A549 (cell line): ENCODE measurements around the gene MOB2. TPM values are rescaled to one million over a fixed set of nuclear protein-coding genes. Genes with fewer than 3 reads are reported as not detected.

ENCODE experiments used
- ATAC-seq, 2 experiments: fragments of 200-7000 bp in 1 of 2; fragments of >200 bp in 1 of 2; cut with Nextera tagmentation in 1 of 2; cut with Tn5 transposase in 1 of 2; 3 replicates each; pipeline versions ENCODE4 v1.8.0 to v1.9.1; 2018 to 2020; ENCODE audit warnings: mild to moderate bottlenecking in 1 of 2, moderate library complexity in 1 of 2
- CTCF ChIA-PET: fragments of 300-600 bp; sonication (Branson Sonifier 250); formaldehyde crosslinking; extraction: SDS; loops from one replicate; lab custom pipeline; 2021; ENCODE audit warnings: antibody characterized with exemption, inconsistent platforms; lab: Yijun Ruan, JAX
- POLR2A ChIA-PET: fragments of 350-600 bp; formaldehyde crosslinking; extraction: SDS; loops from one replicate; lab custom pipeline; 2021; ENCODE audit warnings: antibody characterized with exemption, inconsistent platforms; lab: Yijun Ruan, JAX
- DNase-seq, 2 experiments: peaks; one replicate each; pipeline versions ENCODE4 v3.0.0 to v3.0.0-alpha.2; 2011 to 2016; ENCODE audit warnings: low read depth in 1 of 2, low spot score in 1 of 2
- FAIRE-seq: peaks from 2 replicates; lab custom pipeline; 2011; peaks lifted over from hg19 to GRCh38; lab: Jason Lieb, UNC
- H3K27ac ChIP-seq, 2 experiments: fragments of >200 bp; sonication (Bioruptor Twin); formaldehyde crosslinking; 3 replicates each; pipeline ENCODE4 v1.5.1; 2016 to 2017
- H3K4me1 ChIP-seq: fragments of >200 bp; sonication (Bioruptor Twin); formaldehyde crosslinking; 3 replicates; pipeline ENCODE4 v1.6.1; 2016
- H3K4me2 ChIP-seq: fragments of >200 bp; sonication (Bioruptor Twin); formaldehyde crosslinking; 3 replicates; pipeline ENCODE4 v1.6.1; 2016
- H3K4me3 ChIP-seq: fragments of >200 bp; sonication (Bioruptor Twin); formaldehyde crosslinking; 3 replicates; pipeline ENCODE4 v1.5.1; 2016
- H3K9me3 ChIP-seq: fragments of >200 bp; sonication (Bioruptor Twin); formaldehyde crosslinking; 3 replicates; pipeline ENCODE4 v1.6.1; 2016
- ATOH8 ChIP-seq: fragments of 250-450 bp; sonication (Bioruptor Pico); IDR thresholded peaks from 2 replicates; pipeline ENCODE4 v1.5.0; 2020; ENCODE audit warnings: low read depth, mild to moderate bottlenecking, moderate library complexity
- CTCF ChIP-seq: fragments of >200 bp; sonication (Bioruptor Twin); formaldehyde crosslinking; IDR thresholded peaks from 3 replicates; pipeline ENCODE4 v1.5.1; 2016
- EHF ChIP-seq: fragments of 250-450 bp; sonication (Bioruptor Pico); IDR thresholded peaks from 2 replicates; pipeline ENCODE4 v1.5.0; 2020; ENCODE audit warnings: mild to moderate bottlenecking
- FOXS1 ChIP-seq: fragments of 250-450 bp; sonication (Bioruptor Pico); IDR thresholded peaks from 2 replicates; pipeline ENCODE4 v1.5.0; 2020; ENCODE audit warnings: mild to moderate bottlenecking, moderate library complexity
- MAZ ChIP-seq: fragments of 150-350 bp; IDR thresholded peaks from 2 replicates; pipeline ENCODE4 v1.6.1; 2014; ENCODE audit warnings: antibody characterized with exemption, low read depth, low read length, borderline replicate concordance
- MYC ChIP-seq: IDR thresholded peaks from 2 replicates; pipeline ENCODE4 v1.6.1; 2012; ENCODE audit warnings: mild to moderate bottlenecking, inconsistent platforms, low read length, improper control_type of control experiment, borderline replicate concordance
- NFE2L2 ChIP-seq: fragments of 150-350 bp; conservative IDR thresholded peaks from 2 replicates; pipeline ENCODE4 v1.6.1; 2014; ENCODE audit warnings: low read length
- POLR2AphosphoS2 ChIP-seq: conservative IDR thresholded peaks from 2 replicates; pipeline ENCODE4 v1.6.1; 2012; ENCODE audit warnings: low read length, improper control_type of control experiment, inconsistent platforms
- RAD21 ChIP-seq, 2 experiments: fragments of >200 bp in 1 of 2; sonication (Bioruptor Twin) in 1 of 2; formaldehyde crosslinking in 1 of 2; IDR thresholded peaks in 1 of 2; conservative IDR thresholded peaks in 1 of 2; 2 replicates in 1 of 2; 3 replicates in 1 of 2; pipeline ENCODE4 v1.6.1; 2012 to 2018; ENCODE audit warnings: inconsistent platforms in 1 of 2
- RFX5 ChIP-seq: fragments of 450-650 bp; IDR thresholded peaks from 2 replicates; pipeline ENCODE4 v1.7.1; 2014; ENCODE audit warnings: antibody characterized with exemption, mild to moderate bottlenecking, moderate library complexity
- RNF2 ChIP-seq: fragments of 200-600 bp; sonication (generic); IDR thresholded peaks from 2 replicates; pipeline ENCODE4 v1.6.1; 2016; ENCODE audit warnings: low read depth, mild to moderate bottlenecking, antibody characterized with exemption, moderate library complexity, borderline replicate concordance
- SMC3 ChIP-seq: fragments of >200 bp; sonication (Bioruptor Twin); formaldehyde crosslinking; IDR thresholded peaks from 3 replicates; pipeline ENCODE4 v1.6.1; 2018; ENCODE audit warnings: inconsistent platforms
- TP53 ChIP-seq: fragments of 250-450 bp; sonication (Bioruptor Pico); IDR thresholded peaks from 2 replicates; pipeline ENCODE4 v1.5.0; 2021; ENCODE audit warnings: mild to moderate bottlenecking, moderate library complexity
- USF2 ChIP-seq: fragments of 450-650 bp; IDR thresholded peaks from 2 replicates; pipeline ENCODE4 v1.6.1; 2014; ENCODE audit warnings: antibody characterized with exemption
- ZNF302 ChIP-seq: fragments of 250-450 bp; sonication (Bioruptor Pico); IDR thresholded peaks from 2 replicates; pipeline ENCODE4 v1.9.0; 2021; ENCODE audit warnings: inconsistent platforms, mild to moderate bottlenecking, moderate library complexity
- WGBS: methylation state at CpG from one replicate; pipeline ENCODE4 v1.1.6; 2017; ENCODE audit errors: missing lambda C conversion rate; 5-methylcytosine and 5-hydroxymethylcytosine counted together
- polyA plus RNA-seq, 4 experiments: library from polyadenylated mRNA; depleted of rRNA in 3 of 4; stranded (reverse); fragments of >200 nt; fragmentation: RNase III in 1 of 4; extraction: RNeasy Plus Mini Kit Qiagen cat#74134 plus additional on column Dnase treatment in 1 of 4; gene quantifications; 2 replicates in 3 of 4; 3 replicates in 1 of 4; pipeline ENCODE4 v1.2.3, GENCODE V29; 2011 to 2017
- TF ChIP-seq, protein P1 (sequence below): fragments of >200 bp; sonication (Bioruptor Twin); formaldehyde crosslinking; IDR thresholded peaks from 2 replicates; pipeline ENCODE4 v1.6.1; 2016

The MOB2 gene
- polyA plus RNA-seq, 2 of the 4 experiments (the other 2 are of a cell fraction): 25.4 to 38.2 TPM

DNA sequence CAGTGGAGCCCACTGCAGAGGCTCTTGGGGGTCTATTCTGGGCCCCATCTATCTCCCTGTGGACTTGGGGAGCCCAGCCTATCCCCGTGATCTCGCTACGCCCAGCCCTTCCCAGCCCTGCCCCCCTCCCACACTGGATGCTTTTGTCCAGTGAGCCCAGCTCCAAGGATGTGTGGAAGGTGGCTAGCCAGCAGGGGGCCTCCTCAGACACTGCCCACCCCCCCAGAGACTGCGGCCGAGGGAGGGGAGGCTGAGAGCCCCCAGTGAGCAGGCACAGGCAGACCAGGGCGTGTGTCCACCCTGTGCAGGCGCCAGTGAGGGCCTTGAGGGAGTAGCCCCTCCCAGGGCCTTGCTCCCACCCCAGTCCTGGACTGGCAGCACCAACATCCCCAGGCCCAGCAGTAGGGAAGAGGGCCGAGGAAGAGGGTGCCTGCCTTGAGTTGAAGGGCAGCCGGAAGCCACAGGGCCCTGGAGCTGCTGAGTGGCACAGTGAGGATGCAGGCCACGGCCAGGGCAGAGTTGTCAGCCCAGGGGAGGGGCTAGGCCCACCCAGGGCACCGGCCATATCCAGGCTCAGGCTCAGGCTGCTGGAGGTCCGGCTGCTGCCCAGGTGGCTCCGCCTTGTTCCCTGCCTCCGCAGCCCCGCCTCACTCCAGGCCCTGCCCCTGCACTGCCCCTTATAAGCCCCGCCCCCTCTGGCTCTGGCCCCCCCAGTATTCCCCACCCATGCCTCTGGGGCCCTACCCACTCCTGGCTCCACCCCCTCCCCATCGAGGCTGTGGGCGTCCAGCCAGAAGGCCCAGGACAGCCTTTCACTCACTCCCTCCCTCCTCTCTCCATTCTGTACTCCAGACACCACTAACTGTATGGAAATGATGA, 28.0 kb downstream of the MOB2 start:
- FAIRE-seq (no peak), ATAC-seq (peak; percentile 33 to 72), DNase-seq (peak in 1 of 2 experiments; percentile 55)
- TF ChIP-seq CTCF (peak; percentile 18; the same call in 2 of the 3 replicates), POLR2AphosphoS2 (no peak), FOXS1 (CRISPR knock-in tag) (no peak)
- ChIA-PET CTCF (interaction anchor here (0.8 kb wide), 1 partner anchor 10 kb away, joined by 3 read pairs; no protein-coding TSS in a partner anchor), POLR2A (no interaction called here)
- Histone ChIP-seq H3K4me1 (peaks cover 6% of the 10 kb centered on the region; the same call in 1 of the 3 replicates), H3K4me2 (no peak overlapping the region), H3K9me3 (no peaks in the 10 kb centered on the region), H3K27ac (peak overlapping the region in 1 of 2 experiments; percentile 7; a peak in 1 of 6 replicates), H3K4me3 (no peak overlapping the region)
- WGBS: 70% methylated on average over 13 of the region's 18 CpGs

DNA sequence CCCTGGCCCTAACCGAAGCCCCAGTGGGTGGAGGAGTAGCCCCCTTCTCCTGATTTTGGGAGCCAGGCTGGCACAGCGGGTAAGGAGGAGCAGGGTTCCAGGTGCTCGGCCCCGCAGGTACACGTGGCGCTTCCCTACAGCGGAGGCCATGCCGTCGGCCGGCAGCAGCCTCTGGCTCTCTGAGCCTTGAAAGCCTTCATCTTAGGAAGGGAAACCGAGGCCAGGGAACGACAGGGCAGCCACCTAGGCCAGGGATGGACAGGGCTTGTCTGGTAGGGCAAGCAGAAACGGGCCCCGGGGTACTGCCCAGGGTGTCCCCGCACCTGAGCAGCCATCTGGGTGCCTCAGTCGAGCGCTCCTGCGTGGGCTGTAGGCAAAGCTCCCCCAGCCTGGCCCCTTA, 28.7 kb downstream of the MOB2 start:
- H3K4me2 ChIP-seq: no peak overlapping the region
- no peak for ATAC-seq
- H3K4me1 ChIP-seq: peaks cover 6% of the 10 kb centered on the region; the same call in 1 of the 3 replicates
- no peak for TF ChIP-seq ZNF302
- no peak for TF ChIP-seq RAD21 (conservative IDR thresholded peaks at IDR 0.05 in 1 of 2, IDR thresholded peaks at IDR 0.05 in 1 of 2)
- ChIA-PET POLR2A (no interaction called here), CTCF (no interaction called here)
- FAIRE-seq: no peak
- no peaks in the 10 kb centered on the region for H3K9me3 ChIP-seq
- WGBS: 94% methylated on average over 13 of the region's 18 CpGs
- H3K27ac ChIP-seq: no peak overlapping the region
- H3K4me3 ChIP-seq: no peak overlapping the region
- no peak for DNase-seq

DNA sequence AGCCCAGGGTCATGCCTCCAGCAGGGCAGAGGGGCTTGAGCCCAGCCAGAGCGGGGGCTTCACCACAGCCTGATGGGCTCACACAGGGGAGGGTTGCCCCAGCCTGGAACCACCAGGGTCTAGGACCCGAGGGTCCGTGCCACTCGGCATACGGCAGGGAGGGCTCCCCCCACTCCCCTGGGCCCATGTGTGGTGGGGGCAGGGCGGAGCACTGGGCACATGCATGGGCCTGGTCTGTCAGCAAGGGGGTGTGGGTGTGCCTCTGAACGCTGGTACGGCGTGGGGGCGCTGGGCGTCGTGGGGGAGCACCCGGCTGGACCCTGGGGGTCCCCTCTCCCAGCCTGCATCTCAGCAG, 29.3 kb downstream of the MOB2 start:
- no CpG with 5 or more reads among the region's 13 CpGs for WGBS
- no peak overlapping the region for H3K27ac ChIP-seq
- H3K4me3 ChIP-seq: no peak overlapping the region
- no peak for FAIRE-seq
- ChIA-PET CTCF (no interaction called here), POLR2A (no interaction called here)
- DNase-seq: no peak
- no peaks in the 10 kb centered on the region for H3K9me3 ChIP-seq
- H3K4me2 ChIP-seq: no peak overlapping the region
- TF ChIP-seq MYC (no peak), SMC3 (no peak), ATOH8 (CRISPR knock-in tag) (no peak), NFE2L2 (no peak), USF2 (no peak), EHF (CRISPR knock-in tag) (no peak), TP53 (CRISPR knock-in tag) (no peak), RFX5 (no peak), MAZ (no peak), RNF2 (no peak)
- TF ChIP-seq, protein P1, sequence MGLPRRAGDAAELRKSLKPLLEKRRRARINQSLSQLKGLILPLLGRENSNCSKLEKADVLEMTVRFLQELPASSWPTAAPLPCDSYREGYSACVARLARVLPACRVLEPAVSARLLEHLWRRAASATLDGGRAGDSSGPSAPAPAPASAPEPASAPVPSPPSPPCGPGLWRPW: no peak
- no peak for ATAC-seq
- peaks cover 6% of the 10 kb centered on the region; the same call in 1 of the 3 replicates for H3K4me1 ChIP-seq
